ENCODE data around the gene PGLYRP3. TPM values are rescaled to one million over a fixed set of nuclear protein-coding genes. Genes with fewer than 3 reads are reported as not detected.

Gene PGLYRP3
- total and polyA plus RNA-seq, 2 donors (not counting 3 experiments of a cell fraction or from before 2014, with no cell fraction given), result not detected

DNA sequence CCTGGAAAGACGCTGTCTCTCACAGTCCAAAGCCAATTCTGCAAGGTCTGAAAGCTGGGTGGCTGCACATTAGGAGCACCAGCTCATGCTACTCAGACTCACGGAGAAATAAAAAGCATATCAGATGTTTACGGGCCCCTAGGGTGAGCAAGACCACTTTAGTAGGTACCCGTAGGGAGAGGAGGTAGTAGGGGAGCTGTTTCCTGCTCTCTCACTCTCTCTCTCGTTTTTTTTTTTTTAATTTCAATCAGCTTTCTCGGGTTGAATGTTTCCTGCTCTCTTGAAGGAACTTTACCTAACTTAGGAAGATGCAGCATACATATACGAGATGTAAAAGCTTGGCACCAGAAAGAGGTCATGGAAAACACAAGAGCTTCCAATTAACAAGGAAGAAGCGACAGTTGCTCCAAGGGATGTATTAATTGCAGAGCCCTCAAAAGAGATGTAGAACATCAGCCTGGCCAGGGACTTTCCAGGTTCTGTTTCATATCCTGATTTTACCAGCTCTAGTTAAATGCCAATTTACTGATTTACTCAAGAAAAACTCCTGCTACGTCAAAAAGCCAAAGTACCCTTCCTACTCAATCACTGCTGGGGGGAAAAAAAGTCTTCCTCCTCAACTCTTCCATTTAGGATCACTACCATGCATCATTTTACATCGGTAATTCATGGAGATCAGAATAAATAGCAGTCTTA is 50.1 kb downstream of the PGLYRP3 start:
- no TSS peak for BruUV-seq (replicated peaks)
- Histone ChIP-seq H3K36me3 (ENCODE audit: control insufficient read depth in 2 of 2, extremely low read depth in 1 of 2, insufficient read depth in 2 of 2, low read length in 2 of 2) (no peaks in the 10 kb centered on the region), H3K4me1 (ENCODE audit: control insufficient read depth, extremely low read depth, insufficient read depth, low read length) (no peaks in the 10 kb centered on the region), H2AFZ (ENCODE audit: low read depth, low read length) (no peak overlapping the region), H3K9me1 (replicated peaks; ENCODE audit: control insufficient read depth, extremely low read depth, insufficient read depth, low read length) (peaks cover 2% of the 10 kb centered on the region), H3K9me3 (replicated peaks; ENCODE audit: control insufficient read depth, insufficient read depth, low read length) (no peaks in the 10 kb centered on the region), H3K9ac (replicated peaks; ENCODE audit: extremely low read depth, insufficient read depth, low read length) (no peak overlapping the region), H3K79me2 (ENCODE audit: control insufficient read depth, insufficient read depth, low read length) (no peaks in the 10 kb centered on the region), H4K20me1 (replicated peaks; ENCODE audit: control insufficient read depth, extremely low read depth, insufficient read depth, low read length) (no peaks in the 10 kb centered on the region), H3K27ac (ENCODE audit: insufficient read depth, low read depth, low read length) (no peak overlapping the region), H3K4me3 (replicated peaks in 1 of 3; ENCODE audit: insufficient read depth in 1 of 3, low read depth in 1 of 3, low read length in 3 of 3) (no peak overlapping the region), H3K4me2 (ENCODE audit: insufficient read depth, low read length) (no peak overlapping the region), H3K27me3 (ENCODE audit: control insufficient read depth in 2 of 2, insufficient read depth in 2 of 2, low read length in 2 of 2) (peaks cover 36 to 53% of the 10 kb centered on the region in 2 experiments)
- DNase-seq (ENCODE audit: low read depth, low spot score), result no peak
- dilution Hi-C loops (cut with MboI; ENCODE audit: extremely low pct_ligation_motif_present, low sequenced_read_pairs) (no loop called here), intact Hi-C loops (cut with micrococcal nuclease) (no loop called here)
- FAIRE-seq, result no peak
- POLR2A ChIA-PET, result no interaction called here
- TF ChIP-seq, protein P1, sequence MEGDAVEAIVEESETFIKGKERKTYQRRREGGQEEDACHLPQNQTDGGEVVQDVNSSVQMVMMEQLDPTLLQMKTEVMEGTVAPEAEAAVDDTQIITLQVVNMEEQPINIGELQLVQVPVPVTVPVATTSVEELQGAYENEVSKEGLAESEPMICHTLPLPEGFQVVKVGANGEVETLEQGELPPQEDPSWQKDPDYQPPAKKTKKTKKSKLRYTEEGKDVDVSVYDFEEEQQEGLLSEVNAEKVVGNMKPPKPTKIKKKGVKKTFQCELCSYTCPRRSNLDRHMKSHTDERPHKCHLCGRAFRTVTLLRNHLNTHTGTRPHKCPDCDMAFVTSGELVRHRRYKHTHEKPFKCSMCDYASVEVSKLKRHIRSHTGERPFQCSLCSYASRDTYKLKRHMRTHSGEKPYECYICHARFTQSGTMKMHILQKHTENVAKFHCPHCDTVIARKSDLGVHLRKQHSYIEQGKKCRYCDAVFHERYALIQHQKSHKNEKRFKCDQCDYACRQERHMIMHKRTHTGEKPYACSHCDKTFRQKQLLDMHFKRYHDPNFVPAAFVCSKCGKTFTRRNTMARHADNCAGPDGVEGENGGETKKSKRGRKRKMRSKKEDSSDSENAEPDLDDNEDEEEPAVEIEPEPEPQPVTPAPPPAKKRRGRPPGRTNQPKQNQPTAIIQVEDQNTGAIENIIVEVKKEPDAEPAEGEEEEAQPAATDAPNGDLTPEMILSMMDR (IDR thresholded peaks at IDR 0.05; ENCODE audit: extremely low read depth in 1 of 2, insufficient read depth in 1 of 2, low read depth in 1 of 2, low read length in 2 of 2), result no peak
- TF ChIP-seq POLR2AphosphoS5 (IDR thresholded peaks at IDR 0.05; ENCODE audit: insufficient read depth, low read depth, low read length) (no peak), GATA2 (IDR thresholded peaks at IDR 0.05; ENCODE audit: insufficient read depth, insufficient read length, low read depth, low read length) (no peak), JUN (IDR thresholded peaks at IDR 0.05; ENCODE audit: borderline replicate concordance, insufficient read depth, insufficient read length, low read depth) (no peak), MYC (IDR thresholded peaks at IDR 0.05; ENCODE audit: low read depth, low read length) (no peak), POLR2A (IDR thresholded peaks at IDR 0.05; ENCODE audit: low read depth, low read length) (no peak), EZH2 (IDR thresholded peaks at IDR 0.05; ENCODE audit: borderline replicate concordance, low read depth, low read length, severe bottlenecking) (no peak), FOS (IDR thresholded peaks at IDR 0.05; ENCODE audit: borderline replicate concordance, insufficient read depth, low read length) (no peak)
- TF ChIP-seq, protein P2, sequence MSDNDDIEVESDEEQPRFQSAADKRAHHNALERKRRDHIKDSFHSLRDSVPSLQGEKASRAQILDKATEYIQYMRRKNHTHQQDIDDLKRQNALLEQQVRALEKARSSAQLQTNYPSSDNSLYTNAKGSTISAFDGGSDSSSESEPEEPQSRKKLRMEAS (IDR thresholded peaks at IDR 0.05; ENCODE audit: insufficient read depth, insufficient read length), result no peak
- CTCF ChIA-PET, result interaction anchor here (0.8 kb wide), 1 partner anchor 14 kb away, joined by 3 read pairs; no protein-coding TSS in a partner anchor
